ENCODE data around the gene APOBEC2. TPM values are rescaled to one million over a fixed set of nuclear protein-coding genes. Genes with fewer than 3 reads are reported as not detected.

Gene APOBEC2
- total and polyA plus RNA-seq, 2 of the 13 experiments (the other 11 are each of a cell fraction or from before 2014, with no cell fraction given) = 0.09 TPM; not detected in 1

GRCh38 chr6:41063884-41064285 lies 10.9 kb downstream of the APOBEC2 start (continued):
- TF ChIP-seq ZSCAN22 (CRISPR knock-in tag; IDR thresholded peaks at IDR 0.05) (no peak), ARID5B (CRISPR knock-in tag; IDR thresholded peaks at IDR 0.05) (peak; percentile 82), FOXO1 (CRISPR knock-in tag; IDR thresholded peaks at IDR 0.05) (0 out of 2 replicates have a peak, but pooled peaks have one; percentile 27), ETV5 (CRISPR knock-in tag; IDR thresholded peaks at IDR 0.05; ENCODE audit: borderline replicate concordance) (peak; percentile 29; the same call in 1 of the 2 replicates), THAP11 (CRISPR knock-in tag; IDR thresholded peaks at IDR 0.05) (peak; percentile 39; the same call in 1 of the 2 replicates), RARA (CRISPR knock-in tag; IDR thresholded peaks at IDR 0.05) (peak; percentile 75), ISL2 (CRISPR knock-in tag; IDR thresholded peaks at IDR 0.05) (peak; percentile 53; the same call in 1 of the 2 replicates), FOSL2 (CRISPR knock-in tag; IDR thresholded peaks at IDR 0.05) (peak; percentile 55), ARID3A (IDR thresholded peaks at IDR 0.05; ENCODE audit: low read depth, low read length) (peak; percentile 53; the same call in 1 of the 2 replicates), TCF7 (IDR thresholded peaks at IDR 0.05; ENCODE audit: low read depth) (peak; percentile 19), ZNF768 (CRISPR knock-in tag; IDR thresholded peaks at IDR 0.05) (no peak), ZNF709 (CRISPR knock-in tag; IDR thresholded peaks at IDR 0.05) (no peak), ELF3 (CRISPR knock-in tag; IDR thresholded peaks at IDR 0.05) (peak; percentile 67), IRF2 (CRISPR knock-in tag; IDR thresholded peaks at IDR 0.05) (peak; percentile 73), ZNF784 (CRISPR knock-in tag; IDR thresholded peaks at IDR 0.05; ENCODE audit: borderline replicate concordance) (no peak), NCOR1 (IDR thresholded peaks at IDR 0.05; ENCODE audit: borderline replicate concordance, low read length) (peak; percentile 61; the same call in 1 of the 2 replicates), FOXP4 (CRISPR knock-in tag; IDR thresholded peaks at IDR 0.05) (peak; percentile 55; the same call in 1 of the 2 replicates), SOX5 (CRISPR knock-in tag; IDR thresholded peaks at IDR 0.05; ENCODE audit: borderline replicate concordance) (peak; percentile 88), GTF3A (CRISPR knock-in tag; conservative IDR thresholded peaks at IDR 0.05) (no peak), FOXJ3 (CRISPR knock-in tag; IDR thresholded peaks at IDR 0.05; ENCODE audit: borderline replicate concordance) (peak; percentile 53; the same call in 1 of the 2 replicates), ZNF18 (CRISPR knock-in tag; IDR thresholded peaks at IDR 0.05; ENCODE audit: insufficient replicate concordance) (no peak), RXRA (CRISPR knock-in tag; IDR thresholded peaks at IDR 0.05) (peak; percentile 48; the same call in 1 of the 2 replicates)
